A549 (cell line): ENCODE data around the gene CCDC171.

ENCODE experiments used
- CHD2 ChIP-seq: fragments of 150-350 bp; IDR thresholded peaks from 2 replicates; pipeline ENCODE4 v1.6.1; 2014; ENCODE audit warnings: low read length; ENCODE audit not compliant: partially characterized antibody
- CTCF ChIP-seq: fragments of >200 bp; sonication (Bioruptor Twin); formaldehyde crosslinking; IDR thresholded peaks from 3 replicates; pipeline ENCODE4 v1.5.1; 2016
- ESRRA ChIP-seq: fragments of 150-350 bp; IDR thresholded peaks from 2 replicates; pipeline ENCODE4 v1.6.1; 2014; ENCODE audit warnings: mild to moderate bottlenecking, low read length, borderline replicate concordance
- MYC ChIP-seq: IDR thresholded peaks from 2 replicates; pipeline ENCODE4 v1.6.1; 2012; ENCODE audit warnings: mild to moderate bottlenecking, inconsistent platforms, low read length, improper control_type of control experiment, borderline replicate concordance
- RAD21 ChIP-seq, 2 experiments: fragments of >200 bp in 1 of 2; sonication (Bioruptor Twin) in 1 of 2; formaldehyde crosslinking in 1 of 2; IDR thresholded peaks in 1 of 2; conservative IDR thresholded peaks in 1 of 2; 2 replicates in 1 of 2; 3 replicates in 1 of 2; pipeline ENCODE4 v1.6.1; 2012 to 2018; ENCODE audit warnings: inconsistent platforms in 1 of 2
- RNF2 ChIP-seq: fragments of 200-600 bp; sonication (generic); IDR thresholded peaks from 2 replicates; pipeline ENCODE4 v1.6.1; 2016; ENCODE audit warnings: low read depth, mild to moderate bottlenecking, antibody characterized with exemption, moderate library complexity, borderline replicate concordance
- SMC3 ChIP-seq: fragments of >200 bp; sonication (Bioruptor Twin); formaldehyde crosslinking; IDR thresholded peaks from 3 replicates; pipeline ENCODE4 v1.6.1; 2018; ENCODE audit warnings: inconsistent platforms
- TF ChIP-seq, protein P1 (sequence below): fragments of 150-350 bp; IDR thresholded peaks from 2 replicates; pipeline ENCODE4 v1.6.1; 2014; ENCODE audit warnings: low read depth, mild to moderate bottlenecking, low read length
- TF ChIP-seq, protein P2 (sequence below): IDR thresholded peaks from 2 replicates; pipeline ENCODE4 v1.6.1; 2012

- no peak for TF ChIP-seq RNF2
- no peak for TF ChIP-seq ESRRA
- no peak for TF ChIP-seq CTCF
- TF ChIP-seq MYC = no peak
- TF ChIP-seq CHD2 = no peak
- TF ChIP-seq SMC3 = no peak
- TF ChIP-seq RAD21 (conservative IDR thresholded peaks at IDR 0.05 in 1 of 2, IDR thresholded peaks at IDR 0.05 in 1 of 2) = no peak
- TF ChIP-seq, protein P1, sequence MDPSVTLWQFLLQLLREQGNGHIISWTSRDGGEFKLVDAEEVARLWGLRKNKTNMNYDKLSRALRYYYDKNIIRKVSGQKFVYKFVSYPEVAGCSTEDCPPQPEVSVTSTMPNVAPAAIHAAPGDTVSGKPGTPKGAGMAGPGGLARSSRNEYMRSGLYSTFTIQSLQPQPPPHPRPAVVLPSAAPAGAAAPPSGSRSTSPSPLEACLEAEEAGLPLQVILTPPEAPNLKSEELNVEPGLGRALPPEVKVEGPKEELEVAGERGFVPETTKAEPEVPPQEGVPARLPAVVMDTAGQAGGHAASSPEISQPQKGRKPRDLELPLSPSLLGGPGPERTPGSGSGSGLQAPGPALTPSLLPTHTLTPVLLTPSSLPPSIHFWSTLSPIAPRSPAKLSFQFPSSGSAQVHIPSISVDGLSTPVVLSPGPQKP = no peak
- TF ChIP-seq, protein P2, sequence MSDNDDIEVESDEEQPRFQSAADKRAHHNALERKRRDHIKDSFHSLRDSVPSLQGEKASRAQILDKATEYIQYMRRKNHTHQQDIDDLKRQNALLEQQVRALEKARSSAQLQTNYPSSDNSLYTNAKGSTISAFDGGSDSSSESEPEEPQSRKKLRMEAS = no peak
These were observed 158.7 kb downstream of the CCDC171 start for GRCh38 chr9:15711531-15711930.
